ENCODE results near the gene NRIP1.
"Not testable (repeated sequence)": the region's sequence is repeated elsewhere in the genome, so short reads cannot be mapped to it uniquely, and the experiment has no call there.

NRIP1 gene

GRCh38 chr21:15039607-15040299 is 25.0 kb downstream of the NRIP1 start:
- in situ Hi-C loops (cut with HindIII; ENCODE audit: low sequenced_read_pairs) = no loop called here

GRCh38 chr21:15037900-15038293 is 26.9 kb downstream of the NRIP1 start:
- in situ Hi-C loops (cut with HindIII; ENCODE audit: low sequenced_read_pairs) = no loop called here

GRCh38 chr21:15037095-15037899 is 27.5 kb downstream of the NRIP1 start:
- in situ Hi-C loops (cut with HindIII; ENCODE audit: low sequenced_read_pairs) = no loop called here

DNA sequence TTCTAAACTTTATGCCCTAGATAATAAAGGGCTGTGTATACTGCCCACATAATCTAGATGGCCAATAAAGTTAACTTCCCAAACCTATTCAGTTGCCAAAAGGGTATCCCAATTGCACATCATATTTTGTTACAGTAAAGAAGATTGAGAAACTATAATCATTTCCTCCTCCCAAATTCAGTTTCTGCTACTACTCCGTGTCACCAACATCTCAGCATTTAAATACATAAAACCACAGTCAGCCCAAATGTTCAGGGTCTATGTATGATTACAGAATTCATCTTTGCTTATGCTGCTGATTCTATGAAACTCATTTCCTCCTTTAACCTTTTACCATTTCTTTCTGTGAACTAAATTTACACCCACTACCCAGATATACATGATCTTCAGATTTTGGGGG is 28.6 kb downstream of the NRIP1 start:
- in situ Hi-C loops (cut with HindIII; ENCODE audit: low sequenced_read_pairs) = no loop called here

GRCh38 chr21:15034126-15034853 is 30.5 kb downstream of the NRIP1 start:
- in situ Hi-C loops (cut with HindIII; ENCODE audit: low sequenced_read_pairs) = no loop called here

GRCh38 chr21:15031790-15032357 is 32.9 kb downstream of the NRIP1 start:
- in situ Hi-C loops (cut with HindIII; ENCODE audit: low sequenced_read_pairs) = no loop called here

GRCh38 chr21:15031362-15031761 is 33.4 kb downstream of the NRIP1 start:
- in situ Hi-C loops (cut with HindIII; ENCODE audit: low sequenced_read_pairs) = not testable (repeated sequence)

DNA sequence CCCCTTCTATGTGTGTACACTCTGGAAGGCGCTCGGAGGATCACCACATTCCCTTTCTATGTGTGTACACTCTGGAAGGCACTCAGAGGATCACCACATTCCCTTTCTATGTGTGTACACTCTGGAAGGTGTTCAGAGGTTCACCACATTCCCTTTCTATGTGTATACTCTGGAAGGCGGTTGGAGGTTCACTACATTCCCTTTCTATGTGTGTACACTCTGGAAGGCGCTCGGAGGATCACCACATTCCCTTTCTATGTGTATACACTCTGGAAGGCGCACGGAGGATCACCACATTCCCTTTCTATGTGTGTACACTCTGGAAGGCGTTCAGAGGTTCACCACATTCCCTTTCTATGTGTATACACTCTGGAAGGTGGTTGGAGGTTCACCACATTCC is 33.9 kb downstream of the NRIP1 start:
- in situ Hi-C loops (cut with HindIII; ENCODE audit: low sequenced_read_pairs) = not testable (repeated sequence)

DNA sequence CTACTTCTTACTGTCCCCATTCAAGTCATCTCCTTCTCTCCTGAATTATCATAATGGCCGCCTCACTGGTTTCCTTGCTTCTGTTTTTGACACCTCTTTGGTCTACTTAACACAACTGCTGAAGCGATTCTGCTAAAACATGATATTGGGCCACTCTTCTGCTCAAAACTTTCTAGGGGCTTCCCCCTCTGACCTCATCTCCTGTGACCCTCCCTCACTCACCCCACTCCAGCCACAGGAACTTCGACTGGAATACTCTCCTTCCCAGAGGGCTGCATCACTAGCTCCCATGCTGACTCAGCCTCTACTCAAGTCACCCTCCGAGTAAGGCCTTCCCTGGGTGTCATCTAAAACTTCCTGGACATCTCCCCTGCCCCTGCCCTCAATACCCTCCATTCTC is 35.7 kb downstream of the NRIP1 start:
- in situ Hi-C loops (cut with HindIII; ENCODE audit: low sequenced_read_pairs) = no loop called here

DNA sequence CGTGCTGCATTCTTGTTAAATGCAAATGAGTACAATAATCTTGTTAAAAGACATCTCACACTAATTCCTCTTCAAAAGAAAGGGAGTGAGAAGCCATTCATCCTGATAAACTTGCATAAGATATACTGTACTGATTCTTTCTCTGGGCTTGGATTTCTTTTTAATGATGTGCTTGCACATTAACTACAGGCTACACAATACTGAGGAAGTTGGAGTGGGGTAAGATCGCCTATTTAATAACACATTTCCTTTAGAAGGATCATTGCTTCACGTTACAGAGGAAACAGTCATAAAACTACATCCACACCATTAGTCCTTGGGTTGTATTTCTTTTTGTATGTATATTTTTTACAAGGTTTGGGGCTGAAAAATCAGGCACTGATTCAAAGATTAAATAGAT is 36.6 kb downstream of the NRIP1 start:
- in situ Hi-C loops (cut with HindIII; ENCODE audit: low sequenced_read_pairs) = no loop called here

- in situ Hi-C loops (cut with HindIII; ENCODE audit: low sequenced_read_pairs) = no loop called here
Measured at GRCh38 chr21:15027056-15027455, 37.7 kb downstream of the NRIP1 start.

DNA sequence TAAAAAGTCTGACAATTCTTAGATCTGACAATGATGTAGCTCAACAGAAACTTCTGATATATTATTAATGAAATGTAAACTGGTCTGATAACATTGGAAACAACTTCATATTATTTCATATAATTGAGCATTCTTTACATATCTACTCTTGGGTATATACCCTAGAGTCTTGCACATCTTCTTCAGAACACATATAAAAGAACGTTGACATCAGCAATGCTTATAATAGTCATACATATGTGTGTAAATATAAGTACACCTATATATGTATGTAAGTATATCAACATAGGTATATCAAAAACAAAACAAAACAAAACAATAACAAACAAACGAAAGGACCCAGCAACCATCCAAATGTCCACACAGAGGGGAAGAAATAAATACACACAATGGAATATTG is 38.4 kb downstream of the NRIP1 start:
- in situ Hi-C loops (cut with HindIII; ENCODE audit: low sequenced_read_pairs) = no loop called here

GRCh38 chr21:15023776-15024175 is 41.0 kb downstream of the NRIP1 start:
- in situ Hi-C loops (cut with HindIII; ENCODE audit: low sequenced_read_pairs) = no loop called here

- in situ Hi-C loops (cut with HindIII; ENCODE audit: low sequenced_read_pairs) = no loop called here
Measured at GRCh38 chr21:15022608-15023261, 42.1 kb downstream of the NRIP1 start.

GRCh38 chr21:15020797-15021196 is 44.0 kb downstream of the NRIP1 start:
- in situ Hi-C loops (cut with HindIII; ENCODE audit: low sequenced_read_pairs) = no loop called here

GRCh38 chr21:15018382-15018781 is 46.4 kb downstream of the NRIP1 start:
- in situ Hi-C loops (cut with HindIII; ENCODE audit: low sequenced_read_pairs) = no loop called here

DNA sequence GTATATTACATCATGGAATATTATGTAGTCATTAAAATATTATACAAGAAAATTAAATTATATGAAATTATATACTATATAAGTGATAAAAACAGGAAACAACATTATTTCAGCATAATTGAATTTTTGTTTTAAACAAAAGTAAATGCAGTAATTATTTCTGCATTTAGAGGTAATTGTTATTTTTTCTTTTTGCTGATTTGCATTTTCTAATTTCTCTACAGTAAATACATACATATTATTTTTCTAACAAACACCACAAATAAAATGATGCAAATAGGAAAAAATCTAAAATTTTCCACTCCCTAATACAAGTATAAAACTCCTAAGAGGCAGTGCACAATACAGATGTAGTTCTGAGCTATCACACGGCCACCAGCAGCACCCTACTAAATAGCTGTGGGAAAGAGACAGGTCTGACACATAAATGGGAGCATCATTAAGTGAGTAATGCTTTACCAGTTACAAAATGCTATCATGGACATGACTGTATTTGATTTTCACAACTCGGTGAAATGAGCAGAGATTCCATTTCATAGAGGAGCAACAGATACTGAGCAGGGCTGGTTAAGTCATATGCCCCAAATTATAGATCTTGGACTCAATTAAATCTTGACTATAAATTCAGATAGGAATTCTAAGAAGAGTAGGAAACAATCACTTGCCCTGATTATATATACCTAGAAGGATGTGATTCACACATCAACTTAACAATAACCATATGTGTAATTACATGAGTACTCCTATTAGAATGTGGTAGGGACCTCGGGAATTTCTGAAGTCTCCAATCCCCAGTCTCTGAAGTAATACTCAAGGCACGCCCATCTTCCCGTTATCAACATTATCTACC is 49.0 kb downstream of the NRIP1 start:
- in situ Hi-C loops (cut with HindIII; ENCODE audit: low sequenced_read_pairs) = no loop called here

DNA sequence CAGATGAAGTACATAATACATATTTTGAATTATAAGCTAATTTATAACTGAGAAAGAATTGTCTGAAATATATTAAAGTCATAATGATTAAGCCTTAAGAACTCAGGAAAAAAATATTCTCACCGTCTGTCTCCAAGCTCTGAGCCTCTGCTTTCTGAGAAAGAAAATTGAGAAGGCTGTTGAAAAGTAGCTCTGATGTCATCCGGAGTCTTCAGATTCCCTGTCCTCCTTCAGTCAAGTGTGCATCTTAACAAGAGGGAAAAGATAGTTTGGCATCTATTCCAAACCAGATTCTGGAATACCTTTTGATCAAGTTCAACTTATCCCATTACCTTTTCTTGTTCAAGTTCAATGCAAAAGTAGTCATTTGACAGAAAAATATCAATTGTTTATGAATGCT is 50.6 kb downstream of the NRIP1 start:
- in situ Hi-C loops (cut with HindIII; ENCODE audit: low sequenced_read_pairs) = no loop called here

DNA sequence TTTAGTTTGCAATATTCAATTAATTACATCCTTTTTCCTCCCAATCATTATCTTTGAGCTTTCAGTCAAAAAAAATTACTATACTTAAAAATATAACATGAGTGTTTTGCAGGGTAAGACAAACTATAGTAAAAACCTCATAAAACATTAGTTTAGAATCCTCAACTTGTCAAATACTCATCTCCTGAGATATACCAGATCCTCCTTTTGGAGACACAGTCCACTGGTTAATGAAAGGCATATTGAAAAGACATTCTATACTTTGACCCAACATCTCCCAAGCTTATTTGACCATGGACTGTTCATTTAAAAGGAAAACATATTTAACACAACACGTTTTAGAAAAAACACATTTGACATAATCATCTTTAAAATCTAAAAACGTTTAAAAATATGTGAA is 52.8 kb downstream of the NRIP1 start:
- in situ Hi-C loops (cut with HindIII; ENCODE audit: low sequenced_read_pairs) = no loop called here

DNA sequence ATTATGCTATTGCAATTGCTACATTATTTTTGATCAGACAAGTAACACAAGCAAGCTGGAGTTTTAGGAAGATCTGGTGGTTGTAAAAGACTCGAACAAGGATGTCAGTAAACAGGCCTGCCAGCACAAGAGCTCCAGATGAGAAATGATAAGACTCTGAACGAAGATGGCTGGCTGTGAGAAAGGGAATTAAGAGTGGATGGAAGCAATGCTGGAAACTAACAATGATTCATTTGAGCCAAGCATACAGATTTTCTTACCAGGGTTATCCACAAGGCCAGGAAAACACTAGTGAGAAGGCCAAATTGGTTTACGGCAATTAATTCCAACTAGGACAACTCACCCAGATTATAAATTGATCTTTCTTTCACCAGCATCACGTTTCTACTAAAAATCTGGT is 54.2 kb downstream of the NRIP1 start:
- in situ Hi-C loops (cut with HindIII; ENCODE audit: low sequenced_read_pairs) = no loop called here

All from DLD1 (cell line).